Activated T-helper 1 cell treated with anti-CD3 and anti-CD28 coated beads, Interleukin-2, amount 50 U/mL, for 16 hours (primary cell): ENCODE results near the gene POFUT1.
"Not testable (repeated sequence)": the region's sequence is repeated elsewhere in the genome, so short reads cannot be mapped to it uniquely, and the experiment has no call there.

Experiments
- DNase-seq, 2 donors: peaks; one replicate each; pipeline ENCODE4 v3.0.0-alpha.2; 2020; ENCODE audit warnings: low read depth in 1 of 2, low spot score in 1 of 2

POFUT1 gene

DNA sequence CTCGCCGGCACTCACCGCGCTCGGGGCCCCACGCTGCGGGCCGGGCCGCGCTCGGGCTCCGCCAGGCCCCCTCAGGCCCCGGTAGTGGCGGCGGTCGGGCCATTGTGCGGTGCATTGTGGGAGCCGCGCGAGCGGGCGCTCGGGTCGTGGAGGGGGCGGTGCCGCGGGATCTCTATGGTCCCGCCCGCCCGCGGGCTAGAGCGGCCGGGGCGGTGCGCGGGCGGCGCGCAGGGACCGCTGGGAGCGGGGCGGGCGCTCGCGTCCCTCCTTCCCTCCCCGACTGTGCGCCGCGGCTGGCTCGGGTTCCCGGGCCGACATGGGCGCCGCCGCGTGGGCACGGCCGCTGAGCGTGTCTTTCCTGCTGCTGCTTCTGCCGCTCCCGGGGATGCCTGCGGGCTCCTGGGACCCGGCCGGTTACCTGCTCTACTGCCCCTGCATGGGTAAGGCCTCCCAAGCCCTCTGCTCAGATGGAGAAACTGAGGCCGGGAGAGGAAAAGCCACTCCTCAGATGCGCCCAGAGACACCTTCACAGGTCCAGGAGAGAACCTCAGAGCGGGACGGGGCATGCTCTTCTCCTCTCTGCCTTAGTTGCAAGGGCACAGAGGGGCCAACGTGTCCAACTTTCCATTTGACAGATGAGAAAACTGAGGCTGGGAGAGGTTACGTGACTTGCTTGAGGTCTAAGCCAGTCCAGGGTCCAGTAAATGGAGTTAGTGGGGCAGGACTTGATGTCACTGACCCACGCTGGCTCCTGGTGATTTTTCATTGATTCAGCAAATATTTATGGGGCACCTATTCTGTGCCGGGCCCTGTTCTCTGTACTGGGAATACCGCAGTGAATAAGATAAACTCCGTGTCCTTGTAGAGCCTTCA lies at the start of gene POFUT1, which contains the start of gene PLAGL2:
TSS of gene POFUT1 (plus strand) at position 255 of the 873 bp plus-strand sequence. CDS start at position 317, 62 bp downstream.
TSS of gene PLAGL2 (minus strand) at position 118 of the 873 bp plus-strand sequence. CDS start 5,565 bp downstream, outside the sequence.
- DNase-seq, result peak; percentile 72 to 86

DNA sequence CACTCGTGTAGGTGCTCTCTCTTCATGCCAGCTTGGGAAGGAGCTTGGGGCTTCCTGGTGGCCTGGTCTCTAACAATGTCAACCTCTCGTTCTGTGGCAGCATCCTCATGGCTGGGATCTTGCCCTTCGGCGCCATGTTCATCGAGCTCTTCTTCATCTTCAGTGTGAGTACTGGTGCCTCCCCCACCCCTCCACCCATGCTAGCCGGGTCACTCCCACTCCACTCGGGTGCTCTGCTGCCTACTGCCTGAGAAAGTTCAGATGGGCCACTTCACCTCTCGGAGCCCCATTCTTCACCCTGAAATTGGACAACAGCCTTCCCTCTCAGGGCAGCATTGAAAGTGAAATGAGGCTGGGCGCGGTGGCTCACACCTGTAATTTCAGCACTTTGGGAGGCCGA lies 49.3 kb upstream of the POFUT1 start:
- no peak for DNase-seq

DNA sequence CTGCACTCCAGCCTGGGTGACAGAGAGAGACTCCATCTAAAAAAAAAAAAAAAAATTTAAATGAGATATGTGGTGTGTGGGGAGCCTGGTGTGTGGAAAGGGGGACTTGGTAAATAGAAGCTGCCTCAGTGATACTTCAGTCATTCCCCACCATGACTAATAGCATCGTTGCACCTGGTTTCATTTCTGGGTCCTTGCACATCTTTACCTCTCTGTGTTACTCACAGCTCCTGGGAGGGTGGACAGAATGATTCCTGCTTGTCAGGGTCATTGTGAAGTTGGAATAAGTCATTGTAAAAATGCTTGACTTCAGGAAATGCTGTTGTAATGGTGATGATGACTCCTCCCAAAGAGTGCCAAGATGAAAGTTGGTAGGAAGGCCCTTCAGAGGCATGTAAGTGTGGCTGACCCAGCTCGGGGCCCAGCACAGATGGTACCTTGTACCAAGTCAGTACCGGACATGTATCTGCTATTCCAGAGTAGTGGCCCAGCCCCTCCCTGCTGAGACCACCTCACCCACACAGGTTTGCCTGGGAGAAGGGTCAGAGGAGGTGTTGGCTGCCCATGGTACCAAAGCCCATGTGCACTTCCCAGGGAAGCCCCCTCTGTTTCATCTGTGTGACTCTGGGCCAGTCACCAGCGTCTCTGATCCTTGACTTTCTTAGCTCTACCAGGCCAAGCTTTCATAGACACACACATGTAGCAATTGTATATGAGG lies 48.6 kb upstream of the POFUT1 start:
- DNase-seq, result no peak

DNA sequence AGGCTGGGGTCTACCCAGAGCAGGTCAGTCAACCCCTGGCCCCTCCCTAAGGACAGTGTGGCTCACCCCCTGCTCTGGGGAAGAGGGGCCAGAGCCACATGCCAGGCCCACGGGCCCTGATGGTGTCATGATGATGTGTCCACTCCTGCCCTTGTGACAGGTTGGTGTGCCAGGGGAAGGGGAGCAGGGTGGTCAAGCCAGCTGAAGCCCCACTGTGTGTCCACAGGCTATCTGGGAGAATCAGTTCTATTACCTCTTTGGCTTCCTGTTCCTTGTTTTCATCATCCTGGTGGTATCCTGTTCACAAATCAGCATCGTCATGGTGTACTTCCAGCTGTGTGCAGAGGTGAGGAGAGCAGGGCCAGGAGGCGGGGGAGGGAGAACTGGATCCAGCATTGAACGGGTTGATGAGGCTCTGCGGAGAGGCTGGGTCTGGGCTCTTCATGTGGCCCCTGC lies 47.9 kb upstream of the POFUT1 start:
- DNase-seq, result no peak

- DNase-seq, result no peak
These were observed 47.3 kb upstream of the POFUT1 start for GRCh38 chr20:32160341-32160740.

- no peak for DNase-seq
These were observed 45.3 kb upstream of the POFUT1 start for GRCh38 chr20:32162351-32162750.

DNA sequence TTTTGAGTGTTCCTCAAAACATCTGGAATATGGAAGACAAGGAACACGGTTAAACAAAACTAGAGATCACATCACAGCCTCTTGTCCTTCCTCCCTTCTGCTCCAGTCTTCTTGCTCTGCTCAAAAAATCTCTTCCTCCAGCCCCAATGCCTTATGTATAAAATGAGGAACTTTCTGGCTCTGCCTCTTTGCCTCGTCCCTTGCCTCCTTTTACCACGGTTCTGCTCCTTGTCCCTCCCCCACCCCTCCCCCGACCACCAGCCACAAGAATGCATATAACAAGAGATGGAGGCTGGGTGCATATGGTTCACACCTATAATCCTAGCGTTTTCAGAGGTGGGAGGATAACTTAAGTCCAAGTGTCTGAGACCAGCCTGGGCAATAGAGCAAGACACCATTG lies 43.7 kb upstream of the POFUT1 start:
- no peak for DNase-seq

DNA sequence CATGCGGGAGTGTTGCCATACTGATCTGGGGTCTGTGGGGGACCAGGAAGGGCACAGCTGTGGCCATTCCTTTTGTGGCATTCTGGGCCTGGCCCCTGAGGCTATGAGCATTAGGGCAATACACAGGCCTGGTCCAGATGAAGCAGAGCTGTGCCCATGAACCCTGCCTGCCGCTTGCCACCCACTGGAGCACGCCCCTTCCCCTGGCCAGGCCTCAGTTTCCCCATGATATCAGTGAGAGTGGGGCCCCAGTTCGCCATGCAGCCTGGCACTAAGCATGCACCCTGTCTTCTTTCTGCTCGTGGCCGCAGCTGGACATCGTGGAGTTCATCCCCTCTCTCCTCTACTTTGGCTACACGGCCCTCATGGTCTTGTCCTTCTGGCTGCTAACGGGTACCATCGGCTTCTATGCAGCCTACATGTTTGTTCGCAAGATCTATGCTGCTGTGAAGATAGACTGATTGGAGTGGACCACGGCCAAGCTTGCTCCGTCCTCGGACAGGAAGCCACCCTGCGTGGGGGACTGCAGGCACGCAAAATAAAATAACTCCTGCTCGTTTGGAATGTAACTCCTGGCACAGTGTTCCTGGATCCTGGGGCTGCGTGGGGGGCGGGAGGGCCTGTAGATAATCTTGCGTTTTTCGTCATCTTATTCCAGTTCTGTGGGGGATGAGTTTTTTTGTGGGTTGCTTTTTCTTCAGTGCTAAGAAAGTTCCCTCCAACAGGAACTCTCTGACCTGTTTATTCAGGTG lies 42.5 kb upstream of the POFUT1 start:
- DNase-seq, result no peak

- no peak for DNase-seq
These were observed 41.7 kb upstream of the POFUT1 start for GRCh38 chr20:32165836-32166545.

GRCh38 chr20:32167552-32167951 lies 40.1 kb upstream of the POFUT1 start:
- DNase-seq, result no peak

- no peak for DNase-seq
These were observed 39.3 kb upstream of the POFUT1 start for GRCh38 chr20:32168184-32168910.

GRCh38 chr20:32177696-32178095 lies 30.0 kb upstream of the POFUT1 start:
- DNase-seq, result not testable (repeated sequence)

- no peak for DNase-seq
These were observed 28.2 kb upstream of the POFUT1 start for GRCh38 chr20:32179515-32179914.

- DNase-seq, result no peak
These were observed 27.7 kb upstream of the POFUT1 start for GRCh38 chr20:32179934-32180333.

DNA sequence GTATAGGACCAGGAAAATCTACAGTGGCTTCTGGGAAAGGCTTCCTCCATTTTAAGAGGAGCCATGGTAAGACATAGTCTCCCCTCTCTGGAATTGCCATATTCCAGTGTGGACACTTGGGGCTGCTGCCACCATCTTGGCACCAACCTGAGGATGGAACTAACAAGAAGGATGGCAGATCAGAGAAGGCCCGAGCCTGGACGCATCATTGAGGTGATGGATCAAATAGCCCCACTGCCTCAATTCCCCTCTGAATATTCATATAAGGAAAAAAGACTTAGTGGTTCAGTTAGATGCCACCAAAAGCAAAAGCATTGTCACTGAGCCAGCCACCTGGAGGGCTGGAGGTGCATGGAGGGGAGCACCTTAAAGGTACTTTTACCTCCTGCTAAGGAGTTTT lies 26.1 kb upstream of the POFUT1 start:
- no peak for DNase-seq

GRCh38 chr20:32183947-32184635 lies 23.6 kb upstream of the POFUT1 start:
- DNase-seq, result no peak

- no peak for DNase-seq
These were observed 22.6 kb upstream of the POFUT1 start for GRCh38 chr20:32184961-32185603.

- DNase-seq, result no peak
These were observed 21.2 kb upstream of the POFUT1 start for GRCh38 chr20:32186506-32186905.
